GM21381 (cell line): ENCODE measurements around the gene GPR39.

Experiments
- ATAC-seq: cut with Tn5 transposase; IDR thresholded peaks from one replicate; pipeline ENCODE4 v1.9.1; 2021; ENCODE audit warnings: mild to moderate bottlenecking, moderate library complexity; ENCODE audit not compliant: unreplicated experiment

Gene GPR39

DNA sequence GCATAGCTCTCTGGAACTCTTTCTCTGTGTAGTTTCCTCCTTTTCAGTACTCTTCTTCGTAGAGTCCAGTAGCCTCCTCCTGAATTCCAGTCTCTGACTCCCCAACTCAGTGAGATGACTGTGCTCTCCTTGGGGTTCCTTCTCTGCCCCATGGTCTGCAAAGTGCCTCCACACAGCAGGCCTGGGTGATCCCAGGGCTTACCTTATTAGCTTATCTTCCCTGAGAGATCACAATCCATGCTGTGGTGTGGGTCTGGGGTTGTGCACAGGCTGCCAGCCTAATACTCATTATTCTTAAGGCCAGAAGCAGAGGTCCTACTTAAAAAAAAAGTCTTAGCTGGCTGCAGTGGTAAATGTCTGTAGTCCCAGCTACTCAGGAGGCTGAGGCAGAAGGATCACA lies 4.6 kb upstream of the GPR39 start:
- no peak for ATAC-seq

DNA sequence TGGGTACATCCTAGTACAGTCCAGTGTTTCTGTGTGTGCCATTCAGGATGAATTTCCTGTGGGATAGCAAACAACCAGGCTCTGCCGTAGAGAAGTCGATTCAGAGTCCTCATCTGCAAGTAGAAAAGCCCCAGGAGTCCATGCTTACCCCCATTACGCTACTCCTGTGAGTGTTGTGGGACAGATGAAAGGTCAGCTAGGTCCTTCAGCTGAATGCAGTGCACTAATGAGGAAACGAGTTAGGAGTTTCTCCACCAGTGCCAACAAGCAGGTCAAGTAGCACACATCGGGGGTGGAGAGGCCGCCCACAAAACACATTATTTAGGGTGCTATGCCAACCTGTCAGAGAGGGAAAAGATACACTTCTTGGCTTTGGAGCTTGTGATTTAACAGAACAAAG lies 2.5 kb upstream of the GPR39 start:
- no peak for ATAC-seq

DNA sequence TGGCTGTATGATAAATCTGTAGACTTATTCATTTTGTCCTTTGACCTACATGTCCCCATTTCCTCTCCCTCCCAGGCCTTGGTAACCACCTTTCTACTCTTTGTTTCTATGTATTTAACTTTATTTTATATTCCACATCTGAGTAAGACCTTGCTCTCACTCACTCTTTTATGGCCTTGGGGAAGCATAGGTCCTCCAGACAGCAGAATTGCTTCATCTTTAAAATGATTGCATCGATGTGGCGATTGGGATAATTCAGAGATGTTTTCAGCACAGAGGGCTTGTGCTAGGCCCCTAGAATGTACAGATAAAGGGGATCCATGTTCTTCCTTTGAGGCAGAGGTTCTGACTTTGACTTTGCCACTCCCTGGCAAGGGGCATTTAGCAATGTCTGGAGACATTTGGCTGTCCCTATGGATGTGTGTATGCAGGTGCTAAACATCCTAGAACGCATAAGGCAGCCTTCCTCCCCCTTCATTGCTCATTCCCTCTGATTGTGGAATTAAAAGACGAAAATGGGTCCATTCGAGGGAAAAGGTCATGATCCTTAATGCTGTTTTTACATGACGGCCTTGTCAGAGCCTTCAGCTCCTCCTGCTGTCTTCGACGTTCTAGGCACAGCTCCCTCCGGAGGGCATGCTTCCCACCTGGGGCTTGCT lies 1.2 kb upstream of the GPR39 start:
- ATAC-seq = no peak

DNA sequence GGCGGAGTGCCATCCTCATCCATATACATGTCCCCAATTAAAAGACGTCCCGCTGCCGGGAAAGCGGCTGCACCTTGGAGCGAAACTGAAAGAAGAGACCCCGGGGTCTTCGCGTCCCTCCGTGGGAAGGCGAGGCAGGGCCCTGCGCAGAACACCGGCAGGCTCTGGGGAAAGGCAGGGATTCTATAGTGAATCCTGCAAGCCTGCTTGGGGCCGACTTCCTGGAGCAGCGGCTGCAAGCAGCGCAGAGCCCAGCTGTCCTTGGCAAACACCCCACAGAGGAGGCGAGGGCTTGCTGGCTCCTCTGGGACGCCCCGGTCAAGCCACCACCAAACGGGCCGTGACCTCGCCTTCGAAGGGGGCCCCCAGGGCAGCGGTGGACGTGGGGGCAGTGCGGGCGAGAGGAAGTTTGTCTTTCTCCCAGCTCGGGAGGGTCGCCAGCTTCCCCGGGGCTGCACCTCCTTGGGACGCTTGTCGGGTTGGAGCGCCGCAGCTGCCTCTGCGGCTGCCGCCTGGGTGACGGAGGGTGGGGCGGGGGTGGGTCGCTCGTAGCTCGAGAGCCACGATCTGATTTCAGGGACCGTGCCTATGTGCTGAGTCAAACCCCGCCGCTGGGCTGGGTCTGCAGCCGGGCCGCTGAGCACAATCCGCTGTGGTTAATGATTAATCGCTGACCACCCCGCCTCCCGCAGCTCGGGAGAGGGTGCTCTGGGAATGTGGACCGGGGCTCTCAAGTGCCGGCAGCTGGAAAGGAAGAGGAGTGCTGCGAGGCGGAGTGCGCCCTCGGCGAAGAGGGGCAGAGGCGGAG lies 486 bp upstream of the GPR39 start:
- ATAC-seq = no peak

DNA sequence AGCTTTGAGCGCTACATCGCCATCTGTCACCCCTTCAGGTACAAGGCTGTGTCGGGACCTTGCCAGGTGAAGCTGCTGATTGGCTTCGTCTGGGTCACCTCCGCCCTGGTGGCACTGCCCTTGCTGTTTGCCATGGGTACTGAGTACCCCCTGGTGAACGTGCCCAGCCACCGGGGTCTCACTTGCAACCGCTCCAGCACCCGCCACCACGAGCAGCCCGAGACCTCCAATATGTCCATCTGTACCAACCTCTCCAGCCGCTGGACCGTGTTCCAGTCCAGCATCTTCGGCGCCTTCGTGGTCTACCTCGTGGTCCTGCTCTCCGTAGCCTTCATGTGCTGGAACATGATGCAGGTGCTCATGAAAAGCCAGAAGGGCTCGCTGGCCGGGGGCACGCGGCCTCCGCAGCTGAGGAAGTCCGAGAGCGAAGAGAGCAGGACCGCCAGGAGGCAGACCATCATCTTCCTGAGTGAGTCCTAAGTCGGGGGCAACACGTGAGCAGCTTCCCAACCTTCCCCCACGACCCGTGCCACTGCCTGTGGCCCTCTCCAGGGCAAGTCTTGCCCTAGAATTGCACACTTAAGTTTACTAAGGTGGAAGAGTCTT lies 928 bp downstream of the GPR39 start:
- ATAC-seq = no peak

DNA sequence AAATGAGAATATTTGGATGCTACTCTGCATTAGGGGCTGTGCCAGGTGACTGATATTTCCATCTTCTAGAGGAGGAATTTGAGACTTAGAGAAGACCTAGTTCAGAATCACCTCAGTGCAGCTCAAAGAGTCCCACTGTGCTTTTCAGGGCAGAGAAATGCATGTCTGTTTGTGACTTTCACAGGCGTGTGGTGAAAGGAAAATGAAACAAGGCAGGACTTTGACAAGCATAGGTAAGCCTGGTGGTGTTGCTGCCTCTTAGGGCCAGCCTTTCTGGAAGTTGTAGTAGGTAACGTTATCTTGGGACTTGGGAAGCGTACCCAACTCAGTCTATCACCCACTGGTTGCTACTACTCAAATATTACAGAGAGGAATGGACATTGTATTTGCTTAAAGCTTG lies 2.6 kb downstream of the GPR39 start:
- ATAC-seq = no peak

DNA sequence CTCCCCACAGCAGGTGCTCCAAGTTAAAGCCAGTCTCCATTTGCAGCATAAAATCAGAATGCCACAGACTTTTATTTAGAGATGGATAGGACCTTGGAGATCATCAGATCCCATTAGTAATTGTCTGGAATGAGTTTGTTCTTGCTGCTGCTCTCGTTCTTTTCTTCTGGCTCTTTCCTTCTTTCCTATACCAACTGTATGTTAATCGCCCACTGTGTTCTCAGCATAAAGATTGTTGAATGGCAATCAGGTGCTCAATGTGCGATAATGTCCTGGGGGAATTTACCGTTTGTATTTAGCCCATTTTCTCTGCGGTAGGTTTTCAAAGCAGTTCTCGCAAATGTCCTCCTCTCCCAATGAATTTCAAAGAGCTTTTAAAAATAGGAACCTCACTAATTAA lies 3.3 kb downstream of the GPR39 start:
- ATAC-seq = no peak

DNA sequence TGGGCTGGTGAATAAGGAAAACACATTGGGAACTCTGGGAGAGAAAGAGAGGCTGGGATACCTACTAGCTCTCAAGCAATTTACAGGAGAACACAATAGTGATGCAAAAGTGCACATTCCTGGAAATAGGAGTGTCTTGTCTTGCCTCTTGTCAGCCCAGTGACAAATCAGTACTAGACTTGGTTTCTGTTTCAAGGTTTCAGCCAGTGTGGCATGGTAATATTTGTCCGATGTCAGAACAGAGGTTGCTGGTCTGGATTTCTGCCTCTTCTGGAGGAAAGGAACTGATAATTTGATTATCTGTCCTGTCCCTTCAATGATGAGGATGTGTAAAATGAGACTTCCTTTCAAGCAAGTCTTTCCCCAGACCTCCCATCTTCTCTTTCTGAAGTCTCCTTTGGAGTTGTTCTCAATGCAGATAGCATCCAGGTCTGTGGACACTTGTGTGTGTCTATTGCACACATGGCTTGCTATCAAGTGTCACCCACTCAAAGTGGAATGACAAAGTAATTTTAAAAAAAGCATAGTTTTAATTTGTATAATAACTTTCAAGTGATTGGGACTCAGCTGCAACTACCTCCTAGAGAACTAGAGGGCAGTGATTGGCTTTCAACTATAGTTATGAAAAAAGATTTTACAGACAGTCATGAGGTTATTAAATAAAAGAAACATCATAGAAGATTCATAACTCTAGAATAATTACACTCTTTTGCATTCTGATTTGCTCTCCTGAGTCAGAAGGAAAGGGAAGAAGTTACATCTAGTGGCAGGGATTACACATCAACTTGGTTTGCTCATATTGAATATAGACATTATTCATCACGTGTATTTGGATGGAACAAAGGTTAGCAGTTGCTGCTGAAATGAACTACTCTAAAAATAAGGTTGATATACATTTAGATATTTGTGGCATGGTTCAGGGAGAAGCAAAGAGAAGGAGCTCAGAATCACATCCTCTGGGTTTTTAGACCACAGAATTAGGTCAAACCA lies 4.5 kb downstream of the GPR39 start:
- ATAC-seq = no peak

DNA sequence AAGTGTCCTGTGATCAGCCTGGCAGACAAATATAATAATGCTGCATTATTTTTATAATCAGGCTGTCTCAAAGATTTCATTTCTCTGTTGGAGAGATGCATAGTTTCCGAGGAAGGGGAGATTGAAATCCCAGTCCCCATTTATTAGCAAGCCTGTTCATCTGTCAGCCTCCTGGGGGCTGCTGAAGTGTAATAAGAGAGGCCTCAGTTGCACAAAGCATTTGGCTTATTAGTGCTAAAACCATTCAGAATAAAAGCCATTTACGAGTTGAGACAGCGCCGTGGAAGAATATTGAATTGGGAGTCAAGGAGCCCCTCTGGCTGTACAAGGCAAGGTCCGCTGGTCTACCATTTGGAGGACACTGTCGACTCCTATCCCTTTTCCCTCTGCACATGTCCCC lies 6.1 kb downstream of the GPR39 start:
- ATAC-seq = no peak

DNA sequence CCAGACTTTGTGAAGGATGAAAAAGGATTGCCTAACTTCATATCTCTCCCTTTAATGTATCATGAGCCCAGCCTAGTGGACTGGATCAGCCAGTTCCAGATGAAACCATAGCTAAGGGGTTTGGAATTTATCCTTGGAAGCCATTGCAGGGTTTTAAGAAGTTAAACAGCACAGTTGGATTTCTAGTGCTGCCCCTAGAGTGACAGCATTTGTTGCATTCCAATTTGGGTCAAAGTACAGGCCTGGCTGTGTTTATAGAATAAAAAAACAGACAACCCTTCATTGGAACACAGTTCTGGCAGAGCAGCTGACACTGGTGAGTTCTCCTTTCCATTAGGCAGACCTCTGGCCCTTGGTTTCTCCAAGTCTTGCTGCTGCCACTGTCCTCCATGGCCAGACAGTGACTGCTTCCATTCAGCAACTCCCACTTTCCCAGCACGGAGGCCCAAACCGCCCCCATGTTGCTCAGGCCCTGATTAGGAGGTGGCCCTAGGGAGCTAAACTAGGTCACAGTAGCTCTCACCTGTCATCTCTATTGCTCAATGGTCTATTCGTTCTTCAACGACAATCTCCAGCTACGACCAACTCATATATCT lies 8.0 kb downstream of the GPR39 start:
- ATAC-seq = no peak

DNA sequence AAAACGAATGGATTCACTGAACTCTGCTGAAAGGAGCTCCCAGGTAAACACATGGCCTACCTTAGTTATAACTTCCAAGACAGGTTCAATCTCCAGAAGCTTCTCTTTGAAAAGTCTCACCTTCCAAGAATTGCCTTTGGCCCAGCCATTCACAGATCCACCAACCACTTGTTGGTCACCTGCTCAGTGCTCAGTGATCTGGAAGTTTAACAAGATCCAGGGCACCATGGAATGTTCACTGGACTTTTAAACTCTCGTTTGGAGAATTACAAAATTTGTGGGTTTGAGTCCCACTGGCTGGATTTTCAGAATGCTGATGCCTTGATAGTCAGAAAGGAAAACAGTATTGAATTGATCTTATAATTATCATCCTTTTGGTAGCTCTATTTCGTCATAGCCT lies 9.4 kb downstream of the GPR39 start:
- ATAC-seq = no peak

DNA sequence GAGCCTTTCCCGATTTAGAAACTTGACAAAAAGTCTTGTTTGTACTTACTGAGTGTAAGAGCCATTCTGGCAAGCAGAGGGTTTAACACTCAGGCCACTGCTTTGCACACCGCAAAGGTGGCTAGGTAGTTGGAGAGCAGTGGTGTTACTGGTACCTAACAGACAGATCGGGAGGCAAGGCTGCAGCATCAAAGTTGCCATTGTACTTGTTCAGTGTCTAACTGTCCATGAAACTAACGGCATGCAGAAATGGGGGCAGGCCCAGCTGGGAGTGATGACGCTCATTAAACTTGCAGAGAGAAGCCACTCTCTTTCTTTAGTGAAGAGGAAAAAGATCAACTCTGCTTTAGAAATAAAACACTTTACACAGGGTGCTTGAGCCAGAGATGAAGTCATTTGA lies 10.1 kb downstream of the GPR39 start:
- no peak for ATAC-seq

DNA sequence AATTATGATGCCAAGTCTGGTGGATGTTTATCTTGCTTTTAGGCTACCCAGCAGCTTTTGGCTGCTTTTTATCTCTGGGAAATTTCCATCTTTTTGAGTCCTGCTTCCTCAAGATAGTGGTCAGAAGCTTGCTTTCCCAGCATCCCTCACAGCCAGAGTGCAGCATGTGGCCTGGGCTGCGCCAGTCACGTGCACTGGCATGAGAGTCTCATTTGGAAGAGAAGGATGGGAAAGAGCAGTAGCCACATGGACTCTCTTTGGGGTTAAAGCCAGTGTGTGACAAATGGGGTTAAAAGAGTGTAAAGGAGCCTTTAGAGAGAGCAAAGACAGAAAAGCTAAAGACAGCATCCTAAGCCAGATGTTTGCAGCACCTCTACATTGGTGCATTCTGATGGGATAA lies 12.7 kb downstream of the GPR39 start:
- no peak for ATAC-seq

DNA sequence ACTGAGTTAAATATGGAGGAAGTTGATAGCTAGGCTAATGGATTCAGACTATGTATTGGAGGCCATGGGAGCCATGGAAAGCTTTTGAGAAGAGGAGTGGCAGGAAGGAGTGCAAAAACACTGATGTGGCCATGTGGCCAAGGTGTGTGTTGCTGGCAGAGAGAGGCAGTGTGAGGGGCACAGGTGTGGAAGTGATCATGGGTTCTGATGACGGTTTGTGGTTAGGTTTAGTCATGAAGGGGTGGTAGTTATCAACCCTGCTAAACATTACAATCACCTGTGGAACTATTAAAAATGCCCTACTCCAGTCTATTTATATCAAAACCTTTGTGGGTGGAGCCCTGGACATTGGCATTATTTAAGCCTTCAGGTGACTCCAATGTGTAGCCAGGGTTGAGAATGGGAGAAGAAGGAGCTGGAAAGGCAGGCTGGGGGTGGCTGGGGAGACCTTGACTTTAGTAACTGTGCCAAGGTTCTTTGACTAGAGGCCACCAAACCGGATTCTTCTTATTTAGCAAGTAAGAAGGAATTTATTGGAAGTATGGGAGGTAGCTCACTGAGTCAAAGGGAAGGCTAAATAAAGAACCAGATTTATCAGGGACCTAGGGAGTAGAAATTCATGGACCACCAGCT lies 13.5 kb downstream of the GPR39 start:
- ATAC-seq = no peak

DNA sequence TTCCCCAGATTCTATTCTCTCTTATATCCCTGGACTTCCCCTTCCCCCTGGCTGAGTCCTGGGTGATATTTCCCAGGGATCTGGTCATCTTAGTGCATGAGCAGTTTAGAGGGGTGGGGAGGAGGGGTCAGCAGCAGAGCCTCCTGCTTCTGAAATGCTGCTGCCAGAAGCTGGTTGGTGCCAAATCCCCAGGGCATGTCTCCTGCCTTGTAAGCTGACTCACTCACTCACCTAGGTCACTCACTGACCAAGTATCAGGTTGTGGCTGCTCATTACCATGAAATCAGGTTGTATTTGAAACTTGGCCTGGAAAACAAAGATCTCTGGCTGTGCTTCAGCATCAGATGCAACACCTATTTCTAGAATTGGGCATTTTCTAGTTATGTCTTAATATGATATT lies 14.3 kb downstream of the GPR39 start:
- no peak for ATAC-seq

DNA sequence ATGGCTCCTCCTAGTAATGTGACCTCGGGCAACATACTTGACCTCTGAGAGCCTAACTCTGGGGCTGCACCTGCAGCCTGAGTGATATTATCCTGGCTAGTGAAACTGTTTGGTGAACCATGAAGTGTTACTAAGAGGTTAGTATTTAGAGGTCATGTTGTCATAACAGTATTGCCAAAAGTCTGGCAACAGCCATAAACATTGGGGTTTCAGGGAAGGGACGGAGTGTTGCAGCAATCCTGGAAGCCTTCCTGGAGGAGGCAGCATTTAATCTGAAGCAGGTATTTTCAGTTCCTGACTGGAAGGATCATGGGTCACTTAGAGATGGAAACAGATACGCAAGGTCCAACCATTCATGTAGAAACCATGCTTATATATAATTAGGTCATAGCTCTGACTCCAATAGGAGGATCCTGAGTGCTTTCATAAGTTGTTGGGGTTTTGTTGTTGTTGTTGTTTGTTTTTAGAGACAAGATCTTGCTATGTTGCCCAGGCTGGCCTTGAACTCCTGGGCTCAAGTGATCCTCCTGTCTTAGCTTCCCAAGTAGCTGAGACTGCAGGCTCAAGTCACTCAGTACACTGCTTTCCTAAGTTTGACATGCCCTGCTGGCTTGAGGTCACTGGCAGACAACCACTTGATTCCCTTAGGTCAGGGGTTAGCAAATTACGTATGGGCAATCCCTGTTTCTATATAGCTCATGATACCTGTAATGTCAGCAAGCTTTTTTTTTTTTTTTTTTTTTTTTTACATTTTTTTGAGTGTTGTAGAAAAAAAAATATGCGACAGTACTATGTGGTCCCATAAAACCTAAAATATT lies 21.5 kb downstream of the GPR39 start:
- ATAC-seq = no peak

DNA sequence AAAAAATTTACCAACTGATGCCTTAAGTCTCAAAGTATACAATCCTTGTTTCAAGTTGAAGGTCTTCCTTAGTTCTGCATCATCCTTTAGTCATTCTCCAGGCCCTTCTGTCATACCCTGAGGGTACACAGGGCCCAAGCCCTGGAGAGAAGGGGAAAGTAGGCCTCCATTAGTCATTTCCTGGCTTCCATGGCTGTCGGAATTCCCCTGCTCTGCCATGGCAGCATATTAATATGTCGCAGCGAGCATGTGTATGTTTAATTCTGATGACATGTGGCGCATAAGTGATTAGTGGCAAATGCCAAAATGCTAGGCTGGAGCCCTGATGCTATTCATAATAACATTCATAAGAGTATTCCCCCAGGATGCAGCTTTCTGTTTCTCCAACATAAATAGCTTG lies 22.1 kb downstream of the GPR39 start:
- ATAC-seq = no peak

DNA sequence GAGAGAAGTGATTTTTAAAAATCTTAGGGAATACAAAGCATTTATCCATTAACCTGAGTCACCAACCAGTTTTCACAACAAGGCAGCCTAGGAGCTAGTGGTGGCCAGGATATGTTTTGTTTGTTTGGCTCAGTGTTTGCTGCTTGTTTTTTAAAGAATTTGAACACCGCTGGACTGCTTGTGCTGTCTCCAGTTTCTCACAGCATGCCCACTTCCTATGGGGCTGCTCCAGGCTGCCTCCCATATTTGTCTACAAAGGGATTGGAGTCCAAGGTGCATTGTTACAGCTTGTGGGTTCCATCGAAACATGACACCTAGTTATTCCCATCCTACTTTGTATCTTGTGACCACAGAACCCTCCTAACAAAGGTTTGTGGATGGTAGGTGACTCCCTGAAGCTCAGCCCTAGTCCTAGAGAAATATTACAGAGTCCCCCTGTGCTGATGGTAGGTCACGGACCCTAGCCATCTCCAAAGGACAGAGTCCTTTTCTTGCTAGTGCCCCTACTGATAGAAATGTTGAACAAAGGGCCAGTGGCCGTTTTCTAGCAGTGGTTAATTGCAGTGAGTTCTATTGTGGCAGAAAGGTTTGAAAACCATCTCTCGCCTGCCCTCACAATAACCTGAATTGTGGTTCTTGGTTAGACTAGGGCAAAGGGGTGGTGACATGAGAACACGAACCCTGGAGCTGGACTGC lies 23.2 kb downstream of the GPR39 start:
- ATAC-seq = no peak

DNA sequence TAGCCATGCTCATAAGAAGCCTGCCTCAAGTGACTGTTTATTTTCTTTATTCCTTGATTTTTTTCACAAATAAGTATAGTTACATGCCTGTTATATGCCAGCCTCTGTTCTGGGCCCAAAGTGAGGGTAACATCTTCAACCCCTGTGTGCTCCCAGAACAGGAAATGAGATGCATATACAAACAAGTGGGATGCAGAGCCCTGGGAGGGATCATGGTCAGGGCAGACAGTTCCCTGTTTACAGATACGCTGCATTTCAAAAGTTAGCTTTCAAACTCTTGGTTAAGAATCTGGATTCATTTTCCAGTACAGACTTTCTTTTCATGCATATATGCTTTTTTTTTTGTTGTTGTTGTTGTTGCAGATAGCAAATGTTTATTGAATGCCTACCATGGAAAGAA lies 24.4 kb downstream of the GPR39 start:
- ATAC-seq = no peak
